SU-DHL-6 (cell line): ENCODE results near the gene CST6.

Source experiments
- H2AFZ ChIP-seq: fragments of 200-600 bp; sonication (generic); 2 replicates; pipeline ENCODE4 v1.6.1; 2014; ENCODE audit warnings: low read depth, mild to moderate bottlenecking, moderate library complexity, mixed read lengths, antibody characterized with exemption, low read length; ENCODE audit not compliant: severe bottlenecking
- H3F3A ChIP-seq: fragments of 200-600 bp; shearing (Covaris generic); 2 replicates; pipeline ENCODE4 v1.6.0; 2016; ENCODE audit warnings: antibody characterized with exemption, mild to moderate bottlenecking; ENCODE audit not compliant: insufficient read depth
- H3K27ac ChIP-seq: fragments of 200-600 bp; sonication (generic); 2 replicates; pipeline ENCODE4 v1.5.1; 2016; ENCODE audit warnings: low read depth, mild to moderate bottlenecking, low read length, moderate library complexity, mixed read lengths
- H3K27me3 ChIP-seq: fragments of 200-600 bp; sonication (generic), shearing (Covaris generic); 2 replicates; pipeline ENCODE4 v1.6.0; 2014; ENCODE audit warnings: mild to moderate bottlenecking, low read length
- H3K36me3 ChIP-seq: fragments of 200-600 bp; sonication (generic); 2 replicates; pipeline ENCODE4 v1.6.1; 2014; ENCODE audit warnings: mild to moderate bottlenecking, low read length, mixed read lengths
- H3K4me2 ChIP-seq: fragments of 300-600, 200-600 bp; shearing (Covaris generic), sonication (generic); 2 replicates; pipeline ENCODE4 v1.6.0; 2014; ENCODE audit warnings: low read length, low read depth, mild to moderate bottlenecking; ENCODE audit not compliant: poor library complexity, severe bottlenecking
- H3K4me3 ChIP-seq: fragments of 200-600 bp; sonication (generic); 2 replicates; pipeline ENCODE4 v1.5.1; 2014; ENCODE audit warnings: antibody characterized with exemption, low read length, mild to moderate bottlenecking, mixed read lengths; ENCODE audit not compliant: insufficient read depth, poor library complexity, severe bottlenecking
- H3K79me2 ChIP-seq: fragments of 200-600 bp; sonication (generic); 2 replicates; pipeline ENCODE4 v1.6.1; 2014; ENCODE audit warnings: mild to moderate bottlenecking, low read length, moderate library complexity; ENCODE audit not compliant: insufficient read depth
- H3K9ac ChIP-seq: fragments of 200-600 bp; sonication (generic); 2 replicates; pipeline ENCODE4 v1.7.0; 2014; ENCODE audit warnings: mild to moderate bottlenecking, low read length
- H3K9me2 ChIP-seq: fragments of 200-600 bp; sonication (generic); replicated peaks from 2 replicates; pipeline ENCODE4 v1.6.1; 2014; ENCODE audit warnings: low read length; ENCODE audit not compliant: insufficient read depth
- H3K9me3 ChIP-seq: fragments of 200-600 bp; sonication (generic); 2 replicates; pipeline ENCODE4 v1.6.1; 2014; ENCODE audit warnings: low read length, mixed read lengths; ENCODE audit not compliant: insufficient read depth
- H4K20me1 ChIP-seq: fragments of 200-600 bp; sonication (generic); 2 replicates; pipeline ENCODE4 v1.6.1; 2014; ENCODE audit warnings: low read depth, mild to moderate bottlenecking, antibody characterized with exemption, low read length, moderate library complexity, mixed read lengths
- CTCF ChIP-seq: fragments of 200-600 bp; sonication (generic); IDR thresholded peaks from one replicate; pipeline ENCODE4 v1.5.1; 2017; ENCODE audit warnings: antibody characterized with exemption, mild to moderate bottlenecking, low read length, moderate library complexity; ENCODE audit not compliant: insufficient read depth, poor library complexity, severe bottlenecking
- EZH2phosphoT487 ChIP-seq: fragments of 200-600 bp; sonication (generic), shearing (Covaris generic); conservative IDR thresholded peaks from 2 replicates; pipeline ENCODE4 v1.6.1; 2018; ENCODE audit warnings: mild to moderate bottlenecking, antibody characterized with exemption, low read length, moderate library complexity, mixed read lengths

The CST6 gene

GRCh38 chr11:65982824-65983588, 28.8 kb upstream of the CST6 start:
- Histone ChIP-seq H3F3A (no peaks in the 10 kb centered on the region), H3K9ac (no peak overlapping the region), H3K9me2 (no peaks in the 10 kb centered on the region), H3K36me3 (no peaks in the 10 kb centered on the region), H3K27me3 (no peaks in the 10 kb centered on the region), H3K27ac (no peak overlapping the region), H4K20me1 (no peaks in the 10 kb centered on the region), H3K4me2 (no peak overlapping the region), H3K79me2 (no peaks in the 10 kb centered on the region), H3K4me3 (no peak overlapping the region), H2AFZ (no peak overlapping the region), H3K9me3 (no peaks in the 10 kb centered on the region)
- TF ChIP-seq EZH2phosphoT487: no peak
- TF ChIP-seq CTCF: no peak

- Histone ChIP-seq H3K4me2 (no peak overlapping the region), H3K9me3 (no peaks in the 10 kb centered on the region), H3K9me2 (no peaks in the 10 kb centered on the region), H3K4me3 (no peak overlapping the region), H2AFZ (no peak overlapping the region), H3K79me2 (no peaks in the 10 kb centered on the region), H3K9ac (no peak overlapping the region), H4K20me1 (no peaks in the 10 kb centered on the region), H3F3A (no peaks in the 10 kb centered on the region), H3K27ac (no peak overlapping the region), H3K27me3 (no peaks in the 10 kb centered on the region), H3K36me3 (no peaks in the 10 kb centered on the region)
- TF ChIP-seq CTCF: no peak
- TF ChIP-seq EZH2phosphoT487: no peak
Observed at GRCh38 chr11:65983589-65983987, 28.2 kb upstream of the CST6 start.

GRCh38 chr11:65987336-65987735, 24.5 kb upstream of the CST6 start:
- no peaks in the 10 kb centered on the region for H3K27me3 ChIP-seq
- no peak overlapping the region for H3K27ac ChIP-seq
- H3K9me3 ChIP-seq: no peaks in the 10 kb centered on the region
- TF ChIP-seq EZH2phosphoT487 (no peak), CTCF (no peak)
- no peak overlapping the region for H3K4me2 ChIP-seq
- H3F3A ChIP-seq: peaks cover 9% of the 10 kb centered on the region
- no peak overlapping the region for H2AFZ ChIP-seq
- H3K9me2 ChIP-seq: no peaks in the 10 kb centered on the region
- no peaks in the 10 kb centered on the region for H3K36me3 ChIP-seq
- H4K20me1 ChIP-seq: no peaks in the 10 kb centered on the region
- no peaks in the 10 kb centered on the region for H3K79me2 ChIP-seq
- H3K9ac ChIP-seq: no peak overlapping the region
- H3K4me3 ChIP-seq: no peak overlapping the region
